WTC11 (cell line): Measurements from ENCODE around the gene TTC6.

Source experiments
- FOXK1 ChIP-seq: sonication (generic); formaldehyde crosslinking; IDR thresholded peaks from 2 replicates; pipeline ENCODE4 v1.8.0; 2022; ENCODE audit warnings: mild to moderate bottlenecking, moderate library complexity, missing genetic modification reagents
- JUN ChIP-seq: sonication (generic); formaldehyde crosslinking; IDR thresholded peaks from 2 replicates; pipeline ENCODE4 v1.8.0; 2023; ENCODE audit warnings: mild to moderate bottlenecking, missing genetic modification reagents
- ZNF121 ChIP-seq: sonication (generic); formaldehyde crosslinking; IDR thresholded peaks from 2 replicates; pipeline ENCODE4 v1.8.0; 2023; ENCODE audit warnings: missing genetic modification reagents
- TF ChIP-seq, protein P1 (sequence below): sonication (generic); formaldehyde crosslinking; IDR thresholded peaks from 2 replicates; pipeline ENCODE4 v1.8.1; 2023; ENCODE audit warnings: mild to moderate bottlenecking, missing genetic modification reagents, moderate library complexity
- TF ChIP-seq, protein P2 (sequence below): fragments of 200-600 bp; IDR thresholded peaks from 2 replicates; pipeline ENCODE4 v1.8.0; 2022; ENCODE audit warnings: antibody characterized with exemption
- TF ChIP-seq, protein P3 (sequence below): sonication (generic); formaldehyde crosslinking; IDR thresholded peaks from 2 replicates; pipeline ENCODE4 v1.8.0; 2022; ENCODE audit warnings: mild to moderate bottlenecking, missing genetic modification reagents
- TF ChIP-seq, protein P4 (sequence below): sonication (generic); formaldehyde crosslinking; IDR thresholded peaks from 2 replicates; pipeline ENCODE4 v1.8.0; 2022; ENCODE audit warnings: mild to moderate bottlenecking, missing genetic modification reagents

DNA sequence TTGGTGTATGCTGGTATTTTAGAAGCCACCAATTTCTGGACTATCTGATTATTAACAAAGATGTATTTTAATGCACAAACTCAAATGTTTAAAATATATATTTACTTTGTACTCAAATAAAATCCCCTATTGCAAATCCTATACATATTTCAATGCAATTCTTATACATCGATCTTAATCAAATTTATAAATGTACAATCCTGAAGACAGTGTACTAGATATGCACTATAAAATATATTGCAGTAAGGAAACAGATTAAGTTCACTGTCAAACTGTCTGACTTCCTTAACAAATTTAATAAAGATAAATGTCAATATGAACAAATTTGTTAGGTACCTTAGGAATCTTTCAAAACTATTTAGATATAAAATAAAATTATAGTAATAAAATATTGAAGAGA lies 44.3 kb upstream of the TTC6 start:
- TF ChIP-seq FOXK1 (no peak), ZNF121 (CRISPR knock-in tag) (no peak), JUN (CRISPR knock-in tag) (no peak)
- TF ChIP-seq, protein P1, sequence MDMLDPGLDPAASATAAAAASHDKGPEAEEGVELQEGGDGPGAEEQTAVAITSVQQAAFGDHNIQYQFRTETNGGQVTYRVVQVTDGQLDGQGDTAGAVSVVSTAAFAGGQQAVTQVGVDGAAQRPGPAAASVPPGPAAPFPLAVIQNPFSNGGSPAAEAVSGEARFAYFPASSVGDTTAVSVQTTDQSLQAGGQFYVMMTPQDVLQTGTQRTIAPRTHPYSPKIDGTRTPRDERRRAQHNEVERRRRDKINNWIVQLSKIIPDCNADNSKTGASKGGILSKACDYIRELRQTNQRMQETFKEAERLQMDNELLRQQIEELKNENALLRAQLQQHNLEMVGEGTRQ (CRISPR knock-in tag) = no peak
- TF ChIP-seq, protein P2, sequence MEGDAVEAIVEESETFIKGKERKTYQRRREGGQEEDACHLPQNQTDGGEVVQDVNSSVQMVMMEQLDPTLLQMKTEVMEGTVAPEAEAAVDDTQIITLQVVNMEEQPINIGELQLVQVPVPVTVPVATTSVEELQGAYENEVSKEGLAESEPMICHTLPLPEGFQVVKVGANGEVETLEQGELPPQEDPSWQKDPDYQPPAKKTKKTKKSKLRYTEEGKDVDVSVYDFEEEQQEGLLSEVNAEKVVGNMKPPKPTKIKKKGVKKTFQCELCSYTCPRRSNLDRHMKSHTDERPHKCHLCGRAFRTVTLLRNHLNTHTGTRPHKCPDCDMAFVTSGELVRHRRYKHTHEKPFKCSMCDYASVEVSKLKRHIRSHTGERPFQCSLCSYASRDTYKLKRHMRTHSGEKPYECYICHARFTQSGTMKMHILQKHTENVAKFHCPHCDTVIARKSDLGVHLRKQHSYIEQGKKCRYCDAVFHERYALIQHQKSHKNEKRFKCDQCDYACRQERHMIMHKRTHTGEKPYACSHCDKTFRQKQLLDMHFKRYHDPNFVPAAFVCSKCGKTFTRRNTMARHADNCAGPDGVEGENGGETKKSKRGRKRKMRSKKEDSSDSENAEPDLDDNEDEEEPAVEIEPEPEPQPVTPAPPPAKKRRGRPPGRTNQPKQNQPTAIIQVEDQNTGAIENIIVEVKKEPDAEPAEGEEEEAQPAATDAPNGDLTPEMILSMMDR = no peak
- TF ChIP-seq, protein P3, sequence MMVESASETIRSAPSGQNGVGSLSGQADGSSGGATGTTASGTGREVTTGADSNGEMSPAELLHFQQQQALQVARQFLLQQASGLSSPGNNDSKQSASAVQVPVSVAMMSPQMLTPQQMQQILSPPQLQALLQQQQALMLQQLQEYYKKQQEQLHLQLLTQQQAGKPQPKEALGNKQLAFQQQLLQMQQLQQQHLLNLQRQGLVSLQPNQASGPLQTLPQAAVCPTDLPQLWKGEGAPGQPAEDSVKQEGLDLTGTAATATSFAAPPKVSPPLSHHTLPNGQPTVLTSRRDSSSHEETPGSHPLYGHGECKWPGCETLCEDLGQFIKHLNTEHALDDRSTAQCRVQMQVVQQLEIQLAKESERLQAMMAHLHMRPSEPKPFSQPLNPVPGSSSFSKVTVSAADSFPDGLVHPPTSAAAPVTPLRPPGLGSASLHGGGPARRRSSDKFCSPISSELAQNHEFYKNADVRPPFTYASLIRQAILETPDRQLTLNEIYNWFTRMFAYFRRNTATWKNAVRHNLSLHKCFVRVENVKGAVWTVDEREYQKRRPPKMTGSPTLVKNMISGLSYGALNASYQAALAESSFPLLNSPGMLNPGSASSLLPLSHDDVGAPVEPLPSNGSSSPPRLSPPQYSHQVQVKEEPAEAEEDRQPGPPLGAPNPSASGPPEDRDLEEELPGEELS (CRISPR knock-in tag) = no peak
- TF ChIP-seq, protein P4, sequence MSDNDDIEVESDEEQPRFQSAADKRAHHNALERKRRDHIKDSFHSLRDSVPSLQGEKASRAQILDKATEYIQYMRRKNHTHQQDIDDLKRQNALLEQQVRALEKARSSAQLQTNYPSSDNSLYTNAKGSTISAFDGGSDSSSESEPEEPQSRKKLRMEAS = no peak
